ENCODE results near the gene TSPAN3.

The TSPAN3 gene

DNA sequence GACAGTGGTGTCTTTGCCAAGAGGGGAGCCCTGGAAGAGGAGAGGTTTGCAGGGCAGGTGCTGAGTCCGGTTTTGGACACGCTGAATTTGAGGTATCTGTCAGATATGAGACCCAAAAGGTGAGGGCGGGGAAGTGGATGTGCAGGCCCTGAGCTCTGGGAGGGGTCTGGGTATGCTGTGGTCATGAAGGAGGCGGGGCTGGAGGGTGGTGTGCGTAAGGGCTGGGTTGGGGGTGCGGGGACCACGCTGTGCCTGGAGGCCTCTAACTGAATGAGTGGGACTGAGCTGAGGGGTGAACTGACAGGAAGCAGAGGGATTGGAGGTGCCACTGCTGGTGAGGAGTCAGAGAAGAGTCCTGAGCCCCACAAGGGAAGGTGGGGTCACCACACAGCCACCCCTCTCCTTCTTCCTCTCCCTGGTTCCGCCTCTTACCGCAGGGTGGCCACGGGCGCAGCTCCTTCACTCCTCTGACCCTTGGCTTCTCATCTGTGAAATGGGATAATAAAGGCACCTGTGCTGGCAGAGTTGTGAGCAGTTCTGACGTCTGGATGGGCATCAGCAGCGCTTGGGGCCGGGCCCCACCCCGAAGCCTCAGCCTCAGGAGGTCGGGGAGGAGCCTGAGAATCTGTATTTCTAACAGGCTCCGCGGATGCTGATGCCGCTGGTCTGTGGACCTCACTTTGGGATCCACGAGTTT lies 47.2 kb downstream of the TSPAN3 start:
- no peak for DNase-seq (ENCODE audit: low spot score)

GRCh38 chr15:77022646-77023575 lies 48.0 kb downstream of the TSPAN3 start:
- no peak for DNase-seq (ENCODE audit: low spot score)

- DNase-seq (ENCODE audit: low spot score) = no peak
These were observed 49.0 kb downstream of the TSPAN3 start for GRCh38 chr15:77021803-77022381.

DNA sequence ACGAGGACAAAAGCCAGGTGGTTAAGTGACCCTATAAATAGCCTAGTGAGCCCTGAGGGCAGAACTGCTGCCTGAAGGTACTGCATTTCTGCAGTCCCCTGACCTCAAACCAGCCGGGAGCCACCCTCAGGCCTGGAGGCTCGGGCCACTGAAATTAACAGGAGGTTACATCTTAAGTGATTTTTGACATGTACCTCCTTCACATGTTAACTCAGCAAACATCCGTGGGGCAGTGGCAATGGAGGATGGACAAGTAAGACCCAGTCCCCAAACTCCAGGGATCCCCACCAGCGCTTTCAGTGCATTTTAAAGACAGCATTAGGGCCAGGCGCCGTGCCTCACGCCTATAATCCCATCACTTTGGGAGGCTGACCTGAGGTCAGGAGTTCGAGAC lies 49.8 kb downstream of the TSPAN3 start:
- no peak for DNase-seq (ENCODE audit: low spot score)

- DNase-seq (ENCODE audit: low spot score) = no peak
These were observed 50.4 kb downstream of the TSPAN3 start for GRCh38 chr15:77020348-77021087.

DNA sequence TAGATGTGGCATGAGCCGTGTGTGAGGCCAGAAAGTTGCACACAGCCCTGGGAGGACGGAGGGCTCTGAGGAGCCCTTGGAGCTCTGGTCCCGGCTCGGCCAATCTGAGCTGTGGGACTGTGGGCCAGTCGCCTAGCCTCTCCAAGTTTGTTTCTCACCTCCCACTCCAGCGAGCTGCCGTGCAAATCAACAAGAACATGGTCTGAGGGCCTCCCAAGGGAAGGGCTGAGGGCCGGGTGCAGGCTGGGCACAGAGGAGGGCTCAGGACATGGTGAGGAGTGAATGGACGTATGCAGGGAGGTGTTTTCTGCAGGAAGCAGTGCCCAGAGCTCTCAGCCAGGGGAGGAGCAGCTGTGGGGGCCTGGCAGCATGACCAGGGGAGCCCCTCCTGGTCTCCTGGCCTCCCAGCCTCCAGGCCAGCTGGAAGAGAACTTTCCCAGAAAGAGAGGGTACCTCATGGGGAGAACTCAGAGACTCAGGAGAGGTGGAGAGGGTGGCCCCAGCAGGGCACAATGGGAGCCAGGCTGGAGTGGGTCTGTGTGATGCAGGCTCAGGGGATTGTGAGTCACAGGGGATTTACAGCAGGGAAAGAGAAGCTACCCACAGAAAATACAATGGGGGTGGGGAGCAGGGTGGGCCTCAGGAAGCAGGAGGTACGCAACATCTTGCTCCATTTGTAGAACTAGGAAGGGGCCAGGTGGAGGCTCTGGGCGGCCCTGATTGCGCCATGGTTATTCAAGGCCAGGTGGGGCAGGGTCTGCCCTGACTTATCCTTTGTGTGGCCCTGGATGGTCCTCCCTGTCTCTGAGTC lies 51.2 kb downstream of the TSPAN3 start:
- peak; percentile 33 for DNase-seq (ENCODE audit: low spot score)

- DNase-seq (ENCODE audit: low spot score) = no peak
These were observed 52.0 kb downstream of the TSPAN3 start for GRCh38 chr15:77018796-77019505.

- DNase-seq (ENCODE audit: low spot score) = no peak
These were observed 52.9 kb downstream of the TSPAN3 start for GRCh38 chr15:77017761-77018720.

DNA sequence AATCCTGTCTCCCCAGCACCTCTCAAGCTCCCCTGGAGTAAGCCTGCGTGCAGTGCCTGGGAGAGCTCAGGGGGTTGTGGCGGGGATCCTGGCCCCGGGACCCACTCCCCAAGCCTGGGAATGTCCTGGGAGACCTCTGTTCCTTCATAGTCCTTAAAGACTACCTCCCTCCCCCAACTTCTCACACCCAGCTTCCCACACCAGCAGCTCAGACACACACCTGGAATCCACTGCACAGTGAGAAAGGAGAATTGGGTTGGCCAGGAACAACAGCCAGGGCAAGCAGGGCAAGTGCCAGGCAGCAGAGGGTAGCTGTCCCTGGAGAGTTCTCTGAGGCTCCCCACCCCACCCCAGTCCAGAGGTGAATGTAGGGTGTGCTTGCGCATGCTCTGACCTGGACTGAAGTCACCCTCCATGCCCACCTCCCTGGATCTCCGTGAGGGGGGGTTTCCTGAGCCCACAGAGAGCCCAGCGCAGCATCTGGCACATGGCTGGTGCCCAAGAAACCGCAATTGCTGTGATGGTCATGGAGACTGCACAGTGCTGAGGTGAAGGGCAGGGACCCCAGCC lies 53.7 kb downstream of the TSPAN3 start:
- DNase-seq (ENCODE audit: low spot score) = no peak

GRCh38 chr15:77016321-77016695 lies 54.6 kb downstream of the TSPAN3 start:
- no peak for DNase-seq (ENCODE audit: low spot score)

DNA sequence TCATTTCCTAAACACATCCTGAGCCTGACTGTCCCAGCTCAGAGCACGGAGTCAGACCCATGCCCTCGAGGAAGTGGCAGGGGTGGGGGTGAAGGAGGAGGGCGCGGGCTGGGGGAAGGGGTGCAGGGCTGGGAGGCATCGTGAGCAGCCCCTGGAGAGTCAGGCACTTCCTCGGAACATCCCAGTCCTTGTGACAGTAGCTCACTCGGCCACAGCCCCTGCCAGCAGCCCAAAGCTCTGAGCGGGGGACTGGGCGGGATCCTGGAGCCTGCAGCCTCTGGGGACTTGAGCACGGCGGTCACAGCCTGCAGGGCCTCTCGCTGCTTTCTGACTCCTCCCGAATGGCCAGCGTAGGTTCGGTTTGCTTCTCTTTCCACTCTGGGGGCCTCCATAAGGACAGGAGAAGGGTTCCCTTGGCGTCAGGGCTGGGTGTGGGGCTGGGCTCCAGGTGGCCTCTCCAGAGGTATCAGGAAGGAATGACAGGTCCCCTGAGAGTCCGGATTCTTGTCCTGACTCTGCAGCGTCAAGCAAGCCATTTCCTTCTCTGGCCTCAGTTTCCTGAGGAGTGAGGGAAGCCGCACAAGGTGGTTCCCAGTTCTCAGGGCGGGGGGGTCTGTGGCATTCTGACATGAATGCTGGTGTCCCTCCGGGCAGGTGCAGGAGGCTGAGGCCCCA lies 55.1 kb downstream of the TSPAN3 start:
- DNase-seq (ENCODE audit: low spot score) = no peak

DNA sequence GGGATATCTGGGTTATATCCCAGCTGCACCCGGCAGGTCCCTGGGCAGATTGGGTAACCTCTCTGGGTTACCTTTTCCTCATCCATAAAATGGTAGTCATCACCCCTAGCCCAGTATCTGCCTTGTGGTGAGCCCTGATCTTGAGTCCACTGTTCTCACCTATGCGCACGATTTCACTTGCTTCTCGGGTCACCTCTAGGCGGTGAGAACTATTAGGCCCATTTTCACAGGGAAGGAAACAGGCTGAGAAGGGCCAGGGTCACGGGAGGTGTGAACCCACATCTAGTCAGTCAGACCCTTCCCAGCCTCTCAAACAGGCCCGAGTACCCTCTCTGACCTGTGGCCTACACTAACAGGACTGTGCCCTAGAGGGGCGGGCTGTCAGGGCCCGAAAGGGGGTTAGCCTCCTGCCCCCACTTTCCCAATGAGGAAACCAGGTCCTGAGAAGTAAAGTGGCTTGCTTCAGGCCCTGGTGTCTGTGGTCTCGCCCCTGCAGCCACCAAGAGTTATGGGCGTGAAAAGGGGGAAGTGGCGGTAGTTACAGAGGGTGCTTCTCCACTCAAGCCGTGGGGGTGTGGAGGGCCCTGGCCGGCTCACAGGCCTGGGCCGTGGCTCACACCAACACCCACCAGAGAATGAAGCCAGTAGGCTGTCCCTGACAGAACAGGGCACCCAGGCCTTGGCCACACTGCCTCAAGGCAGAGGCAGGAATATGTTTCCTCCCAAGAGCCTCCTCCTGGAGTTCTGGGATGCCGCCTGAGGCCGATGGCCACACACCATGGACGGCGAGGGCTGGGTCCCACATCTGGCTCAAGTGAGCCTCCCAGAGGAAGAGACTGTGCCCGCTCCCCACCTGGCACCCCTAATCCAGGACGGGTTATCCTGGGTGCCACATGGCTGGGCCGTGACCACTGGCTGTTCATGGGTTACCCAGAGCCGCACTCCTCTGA lies 56.5 kb downstream of the TSPAN3 start:
- no peak for DNase-seq (ENCODE audit: low spot score)

DNA sequence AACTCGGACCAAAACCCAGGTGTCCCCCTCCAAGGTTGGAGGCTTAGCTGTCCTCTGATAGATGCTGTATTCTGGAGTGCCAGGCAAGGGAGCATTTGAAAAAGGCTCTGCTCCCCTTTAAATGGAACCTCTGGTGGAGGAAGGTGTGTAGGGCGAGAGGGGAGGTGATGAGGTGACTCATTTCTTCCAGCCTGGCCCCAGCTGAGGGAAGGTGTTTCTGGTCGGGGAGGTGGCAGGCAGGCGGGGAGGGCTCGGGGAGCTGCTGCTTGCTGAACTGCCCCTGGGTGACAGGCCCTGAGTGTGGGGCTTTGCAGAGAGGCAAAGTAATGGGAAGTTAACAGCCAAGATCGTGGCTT lies 57.2 kb downstream of the TSPAN3 start:
- DNase-seq (ENCODE audit: low spot score) = no peak

DNA sequence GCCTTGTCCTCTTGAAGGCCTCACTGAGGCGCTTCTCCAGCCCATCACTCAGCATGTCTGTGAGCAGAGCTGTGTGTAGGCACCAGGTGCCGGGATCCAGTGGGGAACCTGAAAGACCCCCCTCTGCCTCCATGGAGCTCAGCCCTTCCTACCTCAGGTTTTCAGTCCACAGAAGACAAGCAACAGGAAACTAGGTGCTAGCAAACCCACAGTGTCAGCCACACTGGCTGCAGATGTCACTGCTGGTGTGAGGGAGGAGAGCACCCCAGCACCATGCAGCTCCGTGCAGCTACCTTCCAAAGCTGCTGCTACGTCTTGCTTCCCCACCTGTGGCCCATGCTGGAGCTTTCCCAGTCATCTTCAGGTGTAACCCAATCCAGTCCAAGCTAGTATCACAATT lies 58.0 kb downstream of the TSPAN3 start:
- DNase-seq (ENCODE audit: low spot score) = no peak

DNA sequence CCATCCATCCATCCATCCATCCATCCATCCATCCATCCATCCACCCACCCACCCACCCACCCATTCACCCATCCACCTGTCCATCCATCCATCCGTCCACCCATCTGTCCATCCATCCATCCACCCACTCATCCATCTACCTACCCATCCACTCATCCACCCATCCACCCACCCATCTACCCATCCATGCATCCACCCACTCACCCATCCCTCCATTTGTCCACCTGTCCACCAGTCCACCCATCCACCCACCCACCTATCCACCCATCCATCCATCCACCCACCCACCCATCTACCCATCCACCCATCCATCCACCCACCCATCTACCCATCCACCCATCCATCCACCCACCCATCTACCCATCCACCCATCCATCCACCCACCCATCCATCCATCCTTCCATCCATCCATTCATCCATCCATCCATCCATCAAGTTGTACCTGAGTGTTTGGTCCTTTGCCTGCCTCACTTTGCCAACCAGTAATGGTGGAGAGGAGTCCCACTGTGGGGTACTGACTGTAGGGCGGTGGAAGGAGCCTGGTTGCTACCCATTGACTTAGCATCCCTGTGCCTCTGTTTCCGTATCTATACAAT lies 58.7 kb downstream of the TSPAN3 start:
- no peak for DNase-seq (ENCODE audit: low spot score)

DNA sequence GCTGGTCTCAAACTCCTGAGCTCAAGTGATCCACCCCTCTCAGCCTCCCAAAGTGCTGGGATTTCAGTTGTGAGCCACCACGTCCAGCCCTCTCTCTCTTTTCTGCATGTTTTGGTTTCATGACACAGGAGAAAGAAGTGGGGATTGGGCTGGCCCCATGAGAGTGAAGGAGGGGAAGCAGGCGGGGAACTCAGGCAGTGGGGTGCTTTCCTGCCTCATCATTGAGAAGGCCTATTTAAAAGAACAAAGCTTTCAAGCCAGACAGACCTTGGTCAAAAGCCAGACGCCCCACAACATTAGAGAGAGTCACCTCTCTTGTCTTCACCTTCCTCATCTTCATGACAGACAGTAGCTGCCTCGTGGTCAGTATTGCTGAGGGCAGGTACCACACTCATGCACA lies 60.1 kb downstream of the TSPAN3 start:
- no peak for DNase-seq (ENCODE audit: low spot score)

GRCh38 chr15:77010312-77010686 lies 60.6 kb downstream of the TSPAN3 start:
- no peak for DNase-seq (ENCODE audit: low spot score)
